OCI-LY1 (cell line): Measurements from ENCODE around the gene DLX4.

Source experiments
- H2AFZ ChIP-seq: fragments of 200-600 bp; sonication (generic), shearing (Covaris generic); 2 replicates; pipeline ENCODE4 v1.6.0; 2014; ENCODE audit warnings: antibody characterized with exemption, mild to moderate bottlenecking, low read length
- H3F3A ChIP-seq: fragments of 200-600 bp; sonication (generic), shearing (Covaris generic); 2 replicates; pipeline ENCODE4 v1.6.0; 2014; ENCODE audit warnings: mild to moderate bottlenecking, antibody characterized with exemption, low read length, moderate library complexity; ENCODE audit not compliant: insufficient read depth
- H3K27ac ChIP-seq: fragments of 200-600 bp; sonication (generic); 2 replicates; pipeline ENCODE4 v1.5.1; 2014; ENCODE audit warnings: low read length, mixed run types, mild to moderate bottlenecking, low read depth; ENCODE audit not compliant: poor library complexity, severe bottlenecking
- H3K27me3 ChIP-seq: fragments of 200-600 bp; sonication (generic); 2 replicates; pipeline ENCODE4 v1.6.0; 2014; ENCODE audit warnings: antibody characterized with exemption, mild to moderate bottlenecking, low read length, moderate library complexity; ENCODE audit not compliant: insufficient read depth
- H3K36me3 ChIP-seq: fragments of 200-600 bp; sonication (generic); 2 replicates; pipeline ENCODE4 v1.6.1; 2014; ENCODE audit warnings: mild to moderate bottlenecking, antibody characterized with exemption, low read length, moderate library complexity, mixed read lengths; ENCODE audit not compliant: insufficient read depth
- H3K4me1 ChIP-seq: fragments of 200-600 bp; sonication (generic); 2 replicates; pipeline ENCODE4 v1.5.1; 2014; ENCODE audit warnings: mild to moderate bottlenecking, low read length, moderate library complexity; ENCODE audit not compliant: insufficient read depth, severe bottlenecking
- H3K4me2 ChIP-seq: fragments of 200-600 bp; sonication (generic), shearing (Covaris generic); 2 replicates; pipeline ENCODE4 v1.6.1; 2014; ENCODE audit warnings: low read length
- H3K4me3 ChIP-seq: fragments of 200-600 bp; sonication (generic); 2 replicates; pipeline ENCODE4 v1.5.1; 2014; ENCODE audit warnings: low read length, low read depth, mild to moderate bottlenecking, mixed read lengths; ENCODE audit not compliant: poor library complexity, severe bottlenecking
- H3K79me2 ChIP-seq: fragments of 200-600 bp; shearing (Covaris generic); 2 replicates; pipeline ENCODE4 v1.6.1; 2016; ENCODE audit warnings: mixed run types, low read length, mixed read lengths; ENCODE audit not compliant: insufficient read depth
- H3K9ac ChIP-seq: fragments of 200-600 bp; sonication (generic), shearing (Covaris generic); 2 replicates; pipeline ENCODE4 v1.6.1; 2014; ENCODE audit warnings: mild to moderate bottlenecking, low read length, mixed read lengths
- H3K9me2 ChIP-seq: fragments of 200-600 bp; sonication (generic), shearing (Covaris generic); 2 replicates; pipeline ENCODE4 v1.6.1; 2014; ENCODE audit warnings: low read depth, mild to moderate bottlenecking, low read length, mixed read lengths
- H3K9me3 ChIP-seq: fragments of 200-600 bp; shearing (Covaris generic); 2 replicates; pipeline ENCODE4 v1.6.1; 2014; ENCODE audit warnings: low read length, mixed read lengths
- H4K20me1 ChIP-seq: fragments of 200-600 bp; sonication (generic), shearing (Covaris generic); 2 replicates; pipeline ENCODE4 v1.6.0; 2016; ENCODE audit warnings: mild to moderate bottlenecking, low read length; ENCODE audit not compliant: insufficient read depth
- EZH2 ChIP-seq: fragments of 200-600 bp; sonication (generic), shearing (Covaris generic); IDR thresholded peaks from 2 replicates; pipeline ENCODE4 v1.8.0; 2017; ENCODE audit warnings: borderline replicate concordance, mixed run types, mild to moderate bottlenecking, antibody characterized with exemption, low read length, moderate library complexity, mixed read lengths
- TF ChIP-seq, protein P1 (sequence below): fragments of 200-600 bp; sonication (generic), shearing (Covaris generic); IDR thresholded peaks from 2 replicates; pipeline ENCODE4 v1.5.1; 2017; ENCODE audit warnings: mild to moderate bottlenecking, antibody characterized with exemption, low read length, moderate library complexity, mixed read lengths

The DLX4 gene

DNA sequence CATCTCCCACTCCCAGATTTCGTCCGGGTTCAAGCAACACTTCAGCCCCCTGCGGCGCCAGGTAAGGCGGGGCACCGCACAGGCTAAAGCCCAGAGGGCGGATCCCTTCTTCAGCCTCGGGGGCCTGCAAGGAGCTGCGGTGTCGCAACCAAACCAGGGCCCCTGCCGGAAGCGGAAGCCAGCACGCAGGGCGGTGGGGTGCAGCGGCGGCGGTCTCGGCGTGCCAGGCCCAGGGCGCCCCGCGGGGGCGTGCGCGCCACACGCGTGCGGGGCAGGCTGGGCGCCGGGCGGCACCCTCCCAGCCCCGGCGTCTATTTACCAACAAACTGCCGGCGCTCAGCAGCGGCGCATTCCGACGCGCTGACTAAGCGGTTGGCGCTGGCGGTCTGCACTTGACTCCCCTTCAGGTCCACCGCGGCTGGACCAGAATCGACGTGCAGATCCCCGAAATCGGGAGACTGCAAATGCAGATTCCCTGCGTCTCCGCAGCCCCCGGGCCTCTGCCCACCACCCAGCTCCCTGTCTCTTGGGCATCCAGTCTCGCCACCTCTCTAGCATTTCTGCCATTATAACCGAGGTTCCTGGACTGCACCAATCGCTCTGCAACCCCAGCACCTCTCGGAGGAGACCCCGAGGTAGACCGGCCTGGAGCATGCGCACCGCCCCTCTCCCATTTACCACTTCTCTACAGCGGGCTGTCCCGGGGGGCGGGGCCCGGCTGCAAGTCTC, 421 bp upstream of the DLX4 start:
- no peaks in the 10 kb centered on the region for H4K20me1 ChIP-seq
- peak overlapping the region; percentile 24; the same call in 1 of the 2 replicates for H2AFZ ChIP-seq
- peak overlapping the region; percentile 97 for H3K4me2 ChIP-seq

DNA sequence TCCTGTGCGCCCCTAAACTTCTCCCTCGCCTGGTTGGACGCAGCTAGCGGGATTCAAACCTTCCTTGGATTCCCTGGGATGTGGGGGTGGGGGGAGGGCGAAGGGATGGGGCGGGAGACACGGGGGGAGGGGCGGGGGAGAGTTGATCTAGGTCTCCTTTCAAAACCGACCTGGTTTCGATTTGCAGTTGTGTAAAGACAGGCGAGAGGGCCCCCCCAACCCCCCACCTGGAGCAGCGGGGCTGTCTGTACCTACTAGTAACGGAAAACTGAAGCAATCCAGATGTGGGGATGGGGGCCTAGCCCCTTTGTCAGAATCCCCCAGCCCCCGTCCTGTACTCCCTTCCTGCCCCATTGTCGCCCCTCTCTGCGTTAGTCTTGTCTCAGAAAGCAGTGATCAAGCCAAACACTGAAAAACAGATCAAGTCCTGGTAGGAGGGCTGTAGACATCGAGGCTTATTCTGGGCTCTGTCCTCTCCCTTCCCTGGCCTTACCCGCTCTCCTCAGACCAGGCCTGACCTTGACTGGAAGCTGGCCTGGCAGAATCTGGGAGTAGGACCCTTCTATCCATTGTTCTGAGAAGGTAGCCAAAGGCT, 902 bp downstream of the DLX4 start:
- H3K36me3 ChIP-seq = no peaks in the 10 kb centered on the region
- peak overlapping the region; percentile 97 for H3K4me2 ChIP-seq
- H3K9me2 ChIP-seq = no peaks in the 10 kb centered on the region
- peak overlapping the region; percentile 81 for H3K4me3 ChIP-seq
- no peak overlapping the region for H3K27ac ChIP-seq
- H3F3A ChIP-seq = no peaks in the 10 kb centered on the region; the same call in 1 of the 2 replicates
- TF ChIP-seq, protein P1, sequence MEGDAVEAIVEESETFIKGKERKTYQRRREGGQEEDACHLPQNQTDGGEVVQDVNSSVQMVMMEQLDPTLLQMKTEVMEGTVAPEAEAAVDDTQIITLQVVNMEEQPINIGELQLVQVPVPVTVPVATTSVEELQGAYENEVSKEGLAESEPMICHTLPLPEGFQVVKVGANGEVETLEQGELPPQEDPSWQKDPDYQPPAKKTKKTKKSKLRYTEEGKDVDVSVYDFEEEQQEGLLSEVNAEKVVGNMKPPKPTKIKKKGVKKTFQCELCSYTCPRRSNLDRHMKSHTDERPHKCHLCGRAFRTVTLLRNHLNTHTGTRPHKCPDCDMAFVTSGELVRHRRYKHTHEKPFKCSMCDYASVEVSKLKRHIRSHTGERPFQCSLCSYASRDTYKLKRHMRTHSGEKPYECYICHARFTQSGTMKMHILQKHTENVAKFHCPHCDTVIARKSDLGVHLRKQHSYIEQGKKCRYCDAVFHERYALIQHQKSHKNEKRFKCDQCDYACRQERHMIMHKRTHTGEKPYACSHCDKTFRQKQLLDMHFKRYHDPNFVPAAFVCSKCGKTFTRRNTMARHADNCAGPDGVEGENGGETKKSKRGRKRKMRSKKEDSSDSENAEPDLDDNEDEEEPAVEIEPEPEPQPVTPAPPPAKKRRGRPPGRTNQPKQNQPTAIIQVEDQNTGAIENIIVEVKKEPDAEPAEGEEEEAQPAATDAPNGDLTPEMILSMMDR = no peak
- no peak for TF ChIP-seq EZH2
- H3K9ac ChIP-seq = no peak overlapping the region
- no peaks in the 10 kb centered on the region for H4K20me1 ChIP-seq
- H3K27me3 ChIP-seq = peaks cover 12% of the 10 kb centered on the region; the same call in 1 of the 2 replicates
- no peaks in the 10 kb centered on the region for H3K79me2 ChIP-seq
- H2AFZ ChIP-seq = no peak overlapping the region
- peaks cover 11% of the 10 kb centered on the region for H3K4me1 ChIP-seq
- H3K9me3 ChIP-seq = no peaks in the 10 kb centered on the region

More for the DNA sequence above, 421 bp upstream of the DLX4 start:
- Histone ChIP-seq H3K4me1 (peaks cover 11% of the 10 kb centered on the region), H3K9ac (peak overlapping the region; percentile 78), H3K27ac (no peak overlapping the region), H3K79me2 (no peaks in the 10 kb centered on the region), H3K36me3 (no peaks in the 10 kb centered on the region), H3K9me3 (no peaks in the 10 kb centered on the region), H3K9me2 (no peaks in the 10 kb centered on the region), H3K4me3 (peak overlapping the region; percentile 81), H3F3A (no peaks in the 10 kb centered on the region; the same call in 1 of the 2 replicates), H3K27me3 (peaks cover 9% of the 10 kb centered on the region; the same call in 1 of the 2 replicates)
- TF ChIP-seq, protein P1 = no peak
- TF ChIP-seq EZH2 = no peak

DNA sequence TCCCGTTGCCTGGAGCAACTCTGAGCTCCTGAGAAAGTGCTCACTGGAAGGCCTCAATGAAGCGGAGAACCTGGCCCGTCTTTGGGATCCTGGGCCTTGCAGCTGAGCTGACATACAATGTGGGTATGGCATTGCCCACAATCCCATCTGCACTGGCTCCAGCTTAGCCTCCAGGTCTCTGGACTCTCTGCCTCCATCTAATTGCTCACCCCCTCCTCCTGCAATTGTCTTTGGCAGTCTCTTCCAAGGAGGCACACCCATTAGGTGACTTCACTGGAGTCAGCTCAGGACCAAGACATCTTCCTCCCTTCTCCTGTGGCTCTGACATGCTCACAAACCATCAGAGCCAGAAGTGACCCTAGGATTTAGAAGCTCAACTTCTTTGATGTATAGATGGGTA, 1.5 kb downstream of the DLX4 start:
- no peak overlapping the region for H3K9ac ChIP-seq
- H3K27ac ChIP-seq = no peak overlapping the region
- peaks cover 11% of the 10 kb centered on the region for H3K4me1 ChIP-seq
- H3K27me3 ChIP-seq = peaks cover 13% of the 10 kb centered on the region; the same call in 1 of the 2 replicates
- no peak overlapping the region for H3K4me3 ChIP-seq
- no peaks in the 10 kb centered on the region for H3K79me2 ChIP-seq
- H3F3A ChIP-seq = no peaks in the 10 kb centered on the region; the same call in 1 of the 2 replicates
- TF ChIP-seq, protein P1 = no peak
- no peak for TF ChIP-seq EZH2
- no peaks in the 10 kb centered on the region for H3K9me2 ChIP-seq
- no peak overlapping the region for H3K4me2 ChIP-seq
- H2AFZ ChIP-seq = no peak overlapping the region
- no peaks in the 10 kb centered on the region for H3K9me3 ChIP-seq
- no peaks in the 10 kb centered on the region for H3K36me3 ChIP-seq
- H4K20me1 ChIP-seq = no peaks in the 10 kb centered on the region
